Measurements from ENCODE around the gene BFSP1.

Gene BFSP1

DNA sequence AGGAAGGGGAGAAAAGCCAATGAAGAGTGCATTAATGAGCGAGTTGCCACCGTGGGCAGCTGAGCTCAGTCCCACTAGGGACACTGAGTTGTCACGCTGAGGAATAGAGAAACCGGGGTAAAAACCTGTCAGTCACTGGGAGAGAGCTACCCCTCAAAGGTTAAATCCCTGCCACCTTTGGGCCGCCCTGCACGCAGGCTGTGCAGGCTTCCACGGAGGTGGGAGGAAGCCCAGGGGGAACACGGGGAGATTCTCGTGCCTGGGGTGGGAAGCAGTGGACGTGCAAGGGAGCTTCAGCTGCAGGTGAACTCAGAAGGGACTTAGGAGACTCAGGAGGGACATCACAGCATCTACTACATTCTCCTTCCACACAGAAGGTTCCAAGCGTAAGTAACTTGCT is 50.5 kb downstream of the BFSP1 start:
- DNase-seq (ENCODE audit: low read depth): no peak
- H3K4me3 ChIP-seq (replicated peaks; ENCODE audit: low read depth, low read length): no peak overlapping the region
- TF ChIP-seq CTCF (IDR thresholded peaks at IDR 0.05; ENCODE audit: low read length, missing control alignments): no peak

GRCh38 chr20:17479063-17479657 is 52.0 kb downstream of the BFSP1 start:
- no peak overlapping the region for H3K4me3 ChIP-seq (replicated peaks; ENCODE audit: low read depth, low read length)
- DNase-seq (ENCODE audit: low read depth): no peak
- no peak for TF ChIP-seq CTCF (IDR thresholded peaks at IDR 0.05; ENCODE audit: low read length, missing control alignments)

DNA sequence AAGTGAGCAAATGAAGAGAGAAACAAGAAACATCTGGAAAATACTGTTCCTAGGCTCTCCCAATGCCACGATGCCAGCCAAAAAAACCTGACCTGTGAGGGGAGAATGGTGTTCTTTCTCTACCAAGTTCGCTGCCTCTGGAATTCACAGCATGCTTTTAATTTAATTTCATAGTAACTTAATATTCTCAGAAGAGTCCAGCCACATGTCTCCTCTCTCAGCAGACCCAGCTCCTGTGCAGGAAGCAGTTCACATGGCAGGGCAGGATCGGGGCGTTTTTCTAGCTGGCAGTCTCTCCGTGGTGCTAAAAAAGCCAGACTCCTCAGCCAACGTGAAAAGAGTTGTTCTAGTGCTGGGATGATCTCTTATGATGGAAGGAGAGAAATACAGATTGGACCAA is 57.5 kb downstream of the BFSP1 start:
- DNase-seq (ENCODE audit: low read depth): no peak
- TF ChIP-seq CTCF (IDR thresholded peaks at IDR 0.05; ENCODE audit: low read length, missing control alignments): no peak
- no peak overlapping the region for H3K4me3 ChIP-seq (replicated peaks; ENCODE audit: low read depth, low read length)

DNA sequence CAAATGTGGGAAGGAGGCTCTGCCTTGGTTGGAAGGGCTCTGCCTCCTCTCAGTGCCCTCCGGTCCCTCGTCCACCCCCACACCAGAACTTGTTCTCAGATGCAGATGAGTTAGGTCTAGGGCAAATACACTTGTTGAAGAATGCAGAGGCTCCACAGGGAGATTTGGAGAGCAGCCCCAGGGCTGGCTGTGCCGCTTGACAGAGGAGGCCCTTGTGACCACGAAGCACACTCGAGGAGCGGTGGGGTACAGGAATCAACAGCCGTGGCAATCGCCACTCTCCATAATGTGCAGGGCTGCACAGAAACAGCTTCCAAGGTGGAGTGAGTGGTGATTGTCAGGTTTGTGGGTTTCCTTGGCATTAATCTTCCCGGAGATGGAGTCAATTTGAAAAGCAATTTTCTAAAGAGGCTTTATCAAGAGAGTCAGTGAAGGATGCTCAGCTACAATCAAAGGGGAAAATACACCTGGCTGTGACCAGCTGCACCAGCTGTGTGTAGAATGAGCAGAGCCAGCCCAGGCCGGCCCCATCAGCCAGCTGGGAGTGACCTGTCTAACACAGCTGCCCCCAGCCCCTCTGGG is 59.5 kb downstream of the BFSP1 start:
- no peak for TF ChIP-seq CTCF (IDR thresholded peaks at IDR 0.05; ENCODE audit: low read length, missing control alignments)
- DNase-seq (ENCODE audit: low read depth): no peak
- H3K4me3 ChIP-seq (replicated peaks; ENCODE audit: low read depth, low read length): no peak overlapping the region

GRCh38 chr20:17470973-17471372 is 60.2 kb downstream of the BFSP1 start:
- H3K4me3 ChIP-seq (replicated peaks; ENCODE audit: low read depth, low read length): no peak overlapping the region
- no peak for TF ChIP-seq CTCF (IDR thresholded peaks at IDR 0.05; ENCODE audit: low read length, missing control alignments)
- DNase-seq (ENCODE audit: low read depth): no peak

DNA sequence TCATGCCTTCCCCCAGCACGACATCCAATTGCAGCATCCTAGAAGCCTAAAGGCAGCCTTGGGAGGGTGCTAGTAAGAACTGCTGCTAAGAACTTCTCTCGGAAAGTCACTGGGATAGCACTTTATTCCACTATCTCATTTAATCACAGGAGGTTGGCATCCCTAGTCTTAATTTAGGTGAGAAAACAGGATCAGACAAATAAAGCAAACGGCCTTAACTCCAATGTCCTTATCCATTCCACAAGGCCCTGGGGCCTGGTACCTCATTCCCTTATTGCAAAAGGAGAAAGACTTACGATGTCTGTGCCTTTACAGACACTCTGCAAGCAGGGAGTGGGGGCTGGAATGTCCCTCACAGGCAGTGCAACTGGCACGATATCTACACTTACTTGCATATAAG is 60.7 kb downstream of the BFSP1 start:
- no peak overlapping the region for H3K4me3 ChIP-seq (replicated peaks; ENCODE audit: low read depth, low read length)
- no peak for TF ChIP-seq CTCF (IDR thresholded peaks at IDR 0.05; ENCODE audit: low read length, missing control alignments)
- no peak for DNase-seq (ENCODE audit: low read depth)

All from fibroblast of pulmonary artery (primary cell).